ENCODE measurements around the gene RAB40C. TPM values are rescaled to one million over a fixed set of nuclear protein-coding genes. Genes with fewer than 3 reads are reported as not detected.
A peak's percentile ranks its signal among the peaks of the same experiment; 100 is the strongest.

Gene RAB40C
- total and polyA plus RNA-seq, 9 of the 15 experiments (the other 6 are each of a cell fraction or from before 2014, with no cell fraction given) = 0.17 to 23.4 (median 8.7) TPM

DNA sequence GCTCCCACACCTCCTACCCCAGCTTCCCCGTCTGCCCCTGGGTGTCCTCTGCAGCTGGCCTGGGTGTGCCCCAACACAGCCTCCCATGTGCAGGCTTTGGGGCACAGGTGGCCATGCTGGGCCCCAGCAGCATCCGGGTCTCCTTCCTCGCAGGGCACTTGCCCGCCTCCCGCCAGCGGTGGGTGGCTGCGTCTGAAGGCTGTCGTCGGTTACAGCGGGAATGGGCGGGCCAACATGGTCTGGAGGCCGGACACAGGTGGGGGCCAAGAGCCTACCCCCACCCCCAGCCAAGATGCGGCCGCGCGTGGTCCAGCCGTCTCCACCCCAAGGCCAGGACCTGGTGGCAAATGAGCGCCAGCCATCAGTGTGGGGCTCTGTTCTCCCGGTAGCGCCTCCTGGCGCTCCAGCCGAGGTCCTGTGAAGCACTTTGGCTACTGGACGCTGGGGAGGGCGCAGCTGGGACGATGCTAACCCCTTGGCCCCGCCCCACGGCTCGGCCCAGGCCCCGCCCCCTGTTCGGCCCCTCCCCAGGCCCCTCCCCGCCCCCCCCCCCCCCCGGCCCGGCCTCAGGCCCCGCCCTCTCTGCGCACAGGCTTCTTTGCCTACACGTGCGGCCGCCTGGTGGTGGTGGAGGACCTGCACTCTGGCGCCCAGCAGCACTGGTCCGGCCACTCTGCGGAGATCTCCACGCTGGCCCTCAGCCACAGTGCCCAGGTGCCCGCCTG lies 70.8 kb downstream of the RAB40C start (continued):
- TF ChIP-seq, protein P1, sequence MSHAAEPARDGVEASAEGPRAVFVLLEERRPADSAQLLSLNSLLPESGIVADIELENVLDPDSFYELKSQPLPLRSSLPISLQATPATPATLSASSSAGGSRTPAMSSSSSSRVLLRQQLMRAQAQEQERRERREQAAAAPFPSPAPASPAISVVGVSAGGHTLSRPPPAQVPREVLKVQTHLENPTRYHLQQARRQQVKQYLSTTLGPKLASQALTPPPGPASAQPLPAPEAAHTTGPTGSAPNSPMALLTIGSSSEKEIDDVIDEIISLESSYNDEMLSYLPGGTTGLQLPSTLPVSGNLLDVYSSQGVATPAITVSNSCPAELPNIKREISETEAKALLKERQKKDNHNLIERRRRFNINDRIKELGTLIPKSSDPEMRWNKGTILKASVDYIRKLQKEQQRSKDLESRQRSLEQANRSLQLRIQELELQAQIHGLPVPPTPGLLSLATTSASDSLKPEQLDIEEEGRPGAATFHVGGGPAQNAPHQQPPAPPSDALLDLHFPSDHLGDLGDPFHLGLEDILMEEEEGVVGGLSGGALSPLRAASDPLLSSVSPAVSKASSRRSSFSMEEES (CRISPR knock-in tag; IDR thresholded peaks at IDR 0.05) = no peak
- TF ChIP-seq RFX1 (IDR thresholded peaks at IDR 0.05) (no peak), ZKSCAN3 (CRISPR knock-in tag; IDR thresholded peaks at IDR 0.05) (no peak), NFATC3 (IDR thresholded peaks at IDR 0.05) (no peak), RNF2 (IDR thresholded peaks at IDR 0.05) (no peak), ZNF57 (CRISPR knock-in tag; IDR thresholded peaks at IDR 0.05) (no peak), XRCC4 (IDR thresholded peaks at IDR 0.05; ENCODE audit: extremely low read depth, insufficient read depth, insufficient read length) (no peak), CTBP1 (IDR thresholded peaks at IDR 0.05; ENCODE audit: borderline replicate concordance) (peak; percentile 46; the same call in 1 of the 2 replicates), ZNF79 (CRISPR knock-in tag; IDR thresholded peaks at IDR 0.05; ENCODE audit: low read depth) (no peak), TAF9B (IDR thresholded peaks at IDR 0.05; ENCODE audit: partially characterized antibody) (no peak), FOXA1 (IDR thresholded peaks at IDR 0.05; ENCODE audit: borderline replicate concordance) (no peak), U2AF1 (optimal IDR thresholded peaks at IDR 0.05; ENCODE audit: low read depth, low read length) (no peak), NR1H2 (CRISPR knock-in tag; IDR thresholded peaks at IDR 0.05) (no peak)
- TF ChIP-seq, protein P2, sequence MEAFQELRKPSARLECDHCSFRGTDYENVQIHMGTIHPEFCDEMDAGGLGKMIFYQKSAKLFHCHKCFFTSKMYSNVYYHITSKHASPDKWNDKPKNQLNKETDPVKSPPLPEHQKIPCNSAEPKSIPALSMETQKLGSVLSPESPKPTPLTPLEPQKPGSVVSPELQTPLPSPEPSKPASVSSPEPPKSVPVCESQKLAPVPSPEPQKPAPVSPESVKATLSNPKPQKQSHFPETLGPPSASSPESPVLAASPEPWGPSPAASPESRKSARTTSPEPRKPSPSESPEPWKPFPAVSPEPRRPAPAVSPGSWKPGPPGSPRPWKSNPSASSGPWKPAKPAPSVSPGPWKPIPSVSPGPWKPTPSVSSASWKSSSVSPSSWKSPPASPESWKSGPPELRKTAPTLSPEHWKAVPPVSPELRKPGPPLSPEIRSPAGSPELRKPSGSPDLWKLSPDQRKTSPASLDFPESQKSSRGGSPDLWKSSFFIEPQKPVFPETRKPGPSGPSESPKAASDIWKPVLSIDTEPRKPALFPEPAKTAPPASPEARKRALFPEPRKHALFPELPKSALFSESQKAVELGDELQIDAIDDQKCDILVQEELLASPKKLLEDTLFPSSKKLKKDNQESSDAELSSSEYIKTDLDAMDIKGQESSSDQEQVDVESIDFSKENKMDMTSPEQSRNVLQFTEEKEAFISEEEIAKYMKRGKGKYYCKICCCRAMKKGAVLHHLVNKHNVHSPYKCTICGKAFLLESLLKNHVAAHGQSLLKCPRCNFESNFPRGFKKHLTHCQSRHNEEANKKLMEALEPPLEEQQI (IDR thresholded peaks at IDR 0.05) = no peak
- TF ChIP-seq, protein P3, sequence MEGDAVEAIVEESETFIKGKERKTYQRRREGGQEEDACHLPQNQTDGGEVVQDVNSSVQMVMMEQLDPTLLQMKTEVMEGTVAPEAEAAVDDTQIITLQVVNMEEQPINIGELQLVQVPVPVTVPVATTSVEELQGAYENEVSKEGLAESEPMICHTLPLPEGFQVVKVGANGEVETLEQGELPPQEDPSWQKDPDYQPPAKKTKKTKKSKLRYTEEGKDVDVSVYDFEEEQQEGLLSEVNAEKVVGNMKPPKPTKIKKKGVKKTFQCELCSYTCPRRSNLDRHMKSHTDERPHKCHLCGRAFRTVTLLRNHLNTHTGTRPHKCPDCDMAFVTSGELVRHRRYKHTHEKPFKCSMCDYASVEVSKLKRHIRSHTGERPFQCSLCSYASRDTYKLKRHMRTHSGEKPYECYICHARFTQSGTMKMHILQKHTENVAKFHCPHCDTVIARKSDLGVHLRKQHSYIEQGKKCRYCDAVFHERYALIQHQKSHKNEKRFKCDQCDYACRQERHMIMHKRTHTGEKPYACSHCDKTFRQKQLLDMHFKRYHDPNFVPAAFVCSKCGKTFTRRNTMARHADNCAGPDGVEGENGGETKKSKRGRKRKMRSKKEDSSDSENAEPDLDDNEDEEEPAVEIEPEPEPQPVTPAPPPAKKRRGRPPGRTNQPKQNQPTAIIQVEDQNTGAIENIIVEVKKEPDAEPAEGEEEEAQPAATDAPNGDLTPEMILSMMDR (IDR thresholded peaks at IDR 0.05 in 2 of 3, conservative IDR thresholded peaks at IDR 0.05 in 1 of 3; ENCODE audit: insufficient read depth in 2 of 3, low read depth in 1 of 3, low read length in 3 of 3) = peak; percentile 55 to 92 (median 80)
- TF ChIP-seq, protein P4, sequence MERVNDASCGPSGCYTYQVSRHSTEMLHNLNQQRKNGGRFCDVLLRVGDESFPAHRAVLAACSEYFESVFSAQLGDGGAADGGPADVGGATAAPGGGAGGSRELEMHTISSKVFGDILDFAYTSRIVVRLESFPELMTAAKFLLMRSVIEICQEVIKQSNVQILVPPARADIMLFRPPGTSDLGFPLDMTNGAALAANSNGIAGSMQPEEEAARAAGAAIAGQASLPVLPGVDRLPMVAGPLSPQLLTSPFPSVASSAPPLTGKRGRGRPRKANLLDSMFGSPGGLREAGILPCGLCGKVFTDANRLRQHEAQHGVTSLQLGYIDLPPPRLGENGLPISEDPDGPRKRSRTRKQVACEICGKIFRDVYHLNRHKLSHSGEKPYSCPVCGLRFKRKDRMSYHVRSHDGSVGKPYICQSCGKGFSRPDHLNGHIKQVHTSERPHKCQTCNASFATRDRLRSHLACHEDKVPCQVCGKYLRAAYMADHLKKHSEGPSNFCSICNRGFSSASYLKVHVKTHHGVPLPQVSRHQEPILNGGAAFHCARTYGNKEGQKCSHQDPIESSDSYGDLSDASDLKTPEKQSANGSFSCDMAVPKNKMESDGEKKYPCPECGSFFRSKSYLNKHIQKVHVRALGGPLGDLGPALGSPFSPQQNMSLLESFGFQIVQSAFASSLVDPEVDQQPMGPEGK (CRISPR knock-in tag; IDR thresholded peaks at IDR 0.05; ENCODE audit: borderline replicate concordance) = no peak
- TF ChIP-seq, protein P5, sequence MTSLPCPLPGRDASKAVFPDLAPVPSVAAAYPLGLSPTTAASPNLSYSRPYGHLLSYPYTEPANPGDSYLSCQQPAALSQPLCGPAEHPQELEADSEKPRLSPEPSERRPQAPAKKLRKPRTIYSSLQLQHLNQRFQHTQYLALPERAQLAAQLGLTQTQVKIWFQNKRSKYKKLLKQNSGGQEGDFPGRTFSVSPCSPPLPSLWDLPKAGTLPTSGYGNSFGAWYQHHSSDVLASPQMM (CRISPR knock-in tag; IDR thresholded peaks at IDR 0.05) = no peak
- TF ChIP-seq, protein P6, sequence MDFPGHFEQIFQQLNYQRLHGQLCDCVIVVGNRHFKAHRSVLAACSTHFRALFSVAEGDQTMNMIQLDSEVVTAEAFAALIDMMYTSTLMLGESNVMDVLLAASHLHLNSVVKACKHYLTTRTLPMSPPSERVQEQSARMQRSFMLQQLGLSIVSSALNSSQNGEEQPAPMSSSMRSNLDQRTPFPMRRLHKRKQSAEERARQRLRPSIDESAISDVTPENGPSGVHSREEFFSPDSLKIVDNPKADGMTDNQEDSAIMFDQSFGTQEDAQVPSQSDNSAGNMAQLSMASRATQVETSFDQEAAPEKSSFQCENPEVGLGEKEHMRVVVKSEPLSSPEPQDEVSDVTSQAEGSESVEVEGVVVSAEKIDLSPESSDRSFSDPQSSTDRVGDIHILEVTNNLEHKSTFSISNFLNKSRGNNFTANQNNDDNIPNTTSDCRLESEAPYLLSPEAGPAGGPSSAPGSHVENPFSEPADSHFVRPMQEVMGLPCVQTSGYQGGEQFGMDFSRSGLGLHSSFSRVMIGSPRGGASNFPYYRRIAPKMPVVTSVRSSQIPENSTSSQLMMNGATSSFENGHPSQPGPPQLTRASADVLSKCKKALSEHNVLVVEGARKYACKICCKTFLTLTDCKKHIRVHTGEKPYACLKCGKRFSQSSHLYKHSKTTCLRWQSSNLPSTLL (IDR thresholded peaks at IDR 0.05) = no peak
